ENCODE measurements around the gene BTG2.
"Not testable (repeated sequence)": the region's sequence is repeated elsewhere in the genome, so short reads cannot be mapped to it uniquely, and the experiment has no call there.

DNA sequence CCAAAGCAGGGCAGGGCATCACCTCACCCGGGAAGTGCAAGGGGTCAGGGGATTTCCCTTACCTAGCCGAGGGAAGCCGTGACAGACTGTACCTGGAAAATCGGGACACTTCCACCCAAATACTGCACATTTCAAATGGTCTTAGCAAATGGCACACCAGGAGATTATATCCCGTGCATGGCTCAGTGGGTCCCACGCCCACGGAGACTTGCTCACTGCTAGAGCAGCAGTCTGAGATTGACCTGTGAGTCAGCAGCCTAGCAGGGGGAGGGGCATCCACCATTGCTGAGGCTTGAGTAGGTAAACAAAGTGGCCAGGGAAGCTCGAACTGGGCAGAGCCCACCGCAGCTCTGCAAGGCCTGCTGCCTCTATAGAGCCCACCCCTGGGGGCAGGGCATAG lies 48.7 kb upstream of the BTG2 start:
- TF ChIP-seq, protein P1, sequence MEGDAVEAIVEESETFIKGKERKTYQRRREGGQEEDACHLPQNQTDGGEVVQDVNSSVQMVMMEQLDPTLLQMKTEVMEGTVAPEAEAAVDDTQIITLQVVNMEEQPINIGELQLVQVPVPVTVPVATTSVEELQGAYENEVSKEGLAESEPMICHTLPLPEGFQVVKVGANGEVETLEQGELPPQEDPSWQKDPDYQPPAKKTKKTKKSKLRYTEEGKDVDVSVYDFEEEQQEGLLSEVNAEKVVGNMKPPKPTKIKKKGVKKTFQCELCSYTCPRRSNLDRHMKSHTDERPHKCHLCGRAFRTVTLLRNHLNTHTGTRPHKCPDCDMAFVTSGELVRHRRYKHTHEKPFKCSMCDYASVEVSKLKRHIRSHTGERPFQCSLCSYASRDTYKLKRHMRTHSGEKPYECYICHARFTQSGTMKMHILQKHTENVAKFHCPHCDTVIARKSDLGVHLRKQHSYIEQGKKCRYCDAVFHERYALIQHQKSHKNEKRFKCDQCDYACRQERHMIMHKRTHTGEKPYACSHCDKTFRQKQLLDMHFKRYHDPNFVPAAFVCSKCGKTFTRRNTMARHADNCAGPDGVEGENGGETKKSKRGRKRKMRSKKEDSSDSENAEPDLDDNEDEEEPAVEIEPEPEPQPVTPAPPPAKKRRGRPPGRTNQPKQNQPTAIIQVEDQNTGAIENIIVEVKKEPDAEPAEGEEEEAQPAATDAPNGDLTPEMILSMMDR (conservative IDR thresholded peaks at IDR 0.05; ENCODE audit: low read depth in 2 of 2) = not testable (repeated sequence)
- TF ChIP-seq EZH2phosphoT487 (IDR thresholded peaks at IDR 0.05; ENCODE audit: unreplicated experiment); CREB1 (CRISPR knock-in tag; IDR thresholded peaks at IDR 0.05; ENCODE audit: low read depth): not testable (repeated sequence)
